ENCODE results near the gene HES1.

DNA sequence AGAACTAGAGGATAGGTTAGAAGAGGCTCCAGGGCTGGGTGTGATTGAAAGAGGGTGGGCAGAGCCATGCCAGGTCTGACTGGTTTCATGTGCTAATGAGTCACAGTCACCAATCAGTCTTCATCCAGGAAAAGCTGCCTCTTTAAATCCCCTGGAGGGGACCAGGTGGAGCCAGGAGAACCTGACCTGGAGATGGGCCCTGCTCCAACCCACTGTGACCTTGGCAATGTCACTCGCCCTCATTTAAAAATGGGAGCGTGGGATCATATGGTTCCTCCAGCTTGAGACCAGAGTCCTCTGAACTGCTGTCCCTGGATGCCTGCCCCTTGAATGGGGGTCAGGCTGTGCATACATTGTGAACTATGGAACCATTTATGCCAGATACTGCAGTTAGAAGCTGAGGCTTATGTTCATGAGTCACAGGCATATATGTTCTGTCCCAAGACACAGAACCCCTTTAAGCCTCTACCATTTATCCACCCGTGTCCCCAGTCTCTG is 23.0 kb downstream of the HES1 start:
- TF ChIP-seq CTCF (IDR thresholded peaks at IDR 0.05; ENCODE audit: poor library complexity, severe bottlenecking) (no peak), POLR2AphosphoS5 (IDR thresholded peaks at IDR 0.05) (no peak), TAF1 (IDR thresholded peaks at IDR 0.05; ENCODE audit: low read depth) (no peak), MXI1 (conservative IDR thresholded peaks at IDR 0.05; ENCODE audit: poor library complexity, severe bottlenecking) (no peak), EP300 (conservative IDR thresholded peaks at IDR 0.05; ENCODE audit: poor library complexity, severe bottlenecking) (no peak)

Measured in neural cell (in vitro differentiated cells).